Endothelial cell (in vitro differentiated cells): ENCODE measurements around the gene LRRC32. TPM values are rescaled to one million over a fixed set of nuclear protein-coding genes. Genes with fewer than 3 reads are reported as not detected.

Experiments used
- DNase-seq: peaks from one replicate; pipeline ENCODE4 v3.0.0; 2021; ENCODE audit warnings: low spot score
- H3K27ac Mint-ChIP-seq: one replicate; pipeline ENCODE4 v1.8.0; 2021; ENCODE audit warnings: mixed read lengths, inconsistent platforms; ENCODE audit not compliant: unreplicated experiment
- H3K27me3 Mint-ChIP-seq: one replicate; pipeline ENCODE4 v1.8.0; 2021; ENCODE audit warnings: mild to moderate bottlenecking, moderate library complexity, mixed read lengths, inconsistent platforms; ENCODE audit not compliant: unreplicated experiment
- H3K36me3 Mint-ChIP-seq: one replicate; pipeline ENCODE4 v1.8.0; 2021; ENCODE audit warnings: mild to moderate bottlenecking, low read depth, mixed read lengths, inconsistent platforms; ENCODE audit not compliant: unreplicated experiment
- H3K4me1 Mint-ChIP-seq: one replicate; pipeline ENCODE4 v1.8.0; 2021; ENCODE audit warnings: mild to moderate bottlenecking, mixed read lengths, inconsistent platforms; ENCODE audit not compliant: unreplicated experiment
- H3K4me3 Mint-ChIP-seq: one replicate; pipeline ENCODE4 v1.8.0; 2021; ENCODE audit warnings: mild to moderate bottlenecking, mixed read lengths, inconsistent platforms; ENCODE audit not compliant: unreplicated experiment
- H3K9me3 Mint-ChIP-seq: one replicate; pipeline ENCODE4 v1.8.0; 2021; ENCODE audit warnings: mixed read lengths, inconsistent platforms; ENCODE audit not compliant: unreplicated experiment
- total RNA-seq: library from RNA; stranded (reverse); fragmentation: NEBNext Ultra II Directional; extraction: Animal tissue kit (Norgen Biotek cat#: 25700); gene quantifications from one replicate; pipeline ENCODE4 v1.2.1, GENCODE V29; 2021; ENCODE audit not compliant: unreplicated experiment
- TF ChIP-seq, protein P1 (sequence below): fragments of 200-600 bp; sonication (generic); IDR thresholded peaks from one replicate; pipeline ENCODE4 v1.5.0; 2021; ENCODE audit warnings: antibody characterized with exemption; ENCODE audit not compliant: unreplicated experiment

LRRC32 gene
- total RNA-seq, 1 donor from 2014 or later: 22.0 TPM

GRCh38 chr11:76629116-76629852 lies 41.3 kb downstream of the LRRC32 start:
- DNase-seq: no peak
- no peak overlapping the region for H3K4me3 Mint-ChIP-seq
- peaks cover 5% of the 10 kb centered on the region for H3K36me3 Mint-ChIP-seq
- H3K27ac Mint-ChIP-seq: peak overlapping the region; percentile 64
- H3K27me3 Mint-ChIP-seq: peaks cover 2% of the 10 kb centered on the region
- peaks cover 5% of the 10 kb centered on the region for H3K9me3 Mint-ChIP-seq
- TF ChIP-seq, protein P1, sequence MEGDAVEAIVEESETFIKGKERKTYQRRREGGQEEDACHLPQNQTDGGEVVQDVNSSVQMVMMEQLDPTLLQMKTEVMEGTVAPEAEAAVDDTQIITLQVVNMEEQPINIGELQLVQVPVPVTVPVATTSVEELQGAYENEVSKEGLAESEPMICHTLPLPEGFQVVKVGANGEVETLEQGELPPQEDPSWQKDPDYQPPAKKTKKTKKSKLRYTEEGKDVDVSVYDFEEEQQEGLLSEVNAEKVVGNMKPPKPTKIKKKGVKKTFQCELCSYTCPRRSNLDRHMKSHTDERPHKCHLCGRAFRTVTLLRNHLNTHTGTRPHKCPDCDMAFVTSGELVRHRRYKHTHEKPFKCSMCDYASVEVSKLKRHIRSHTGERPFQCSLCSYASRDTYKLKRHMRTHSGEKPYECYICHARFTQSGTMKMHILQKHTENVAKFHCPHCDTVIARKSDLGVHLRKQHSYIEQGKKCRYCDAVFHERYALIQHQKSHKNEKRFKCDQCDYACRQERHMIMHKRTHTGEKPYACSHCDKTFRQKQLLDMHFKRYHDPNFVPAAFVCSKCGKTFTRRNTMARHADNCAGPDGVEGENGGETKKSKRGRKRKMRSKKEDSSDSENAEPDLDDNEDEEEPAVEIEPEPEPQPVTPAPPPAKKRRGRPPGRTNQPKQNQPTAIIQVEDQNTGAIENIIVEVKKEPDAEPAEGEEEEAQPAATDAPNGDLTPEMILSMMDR: no peak
- H3K4me1 Mint-ChIP-seq: peaks cover 19% of the 10 kb centered on the region

DNA sequence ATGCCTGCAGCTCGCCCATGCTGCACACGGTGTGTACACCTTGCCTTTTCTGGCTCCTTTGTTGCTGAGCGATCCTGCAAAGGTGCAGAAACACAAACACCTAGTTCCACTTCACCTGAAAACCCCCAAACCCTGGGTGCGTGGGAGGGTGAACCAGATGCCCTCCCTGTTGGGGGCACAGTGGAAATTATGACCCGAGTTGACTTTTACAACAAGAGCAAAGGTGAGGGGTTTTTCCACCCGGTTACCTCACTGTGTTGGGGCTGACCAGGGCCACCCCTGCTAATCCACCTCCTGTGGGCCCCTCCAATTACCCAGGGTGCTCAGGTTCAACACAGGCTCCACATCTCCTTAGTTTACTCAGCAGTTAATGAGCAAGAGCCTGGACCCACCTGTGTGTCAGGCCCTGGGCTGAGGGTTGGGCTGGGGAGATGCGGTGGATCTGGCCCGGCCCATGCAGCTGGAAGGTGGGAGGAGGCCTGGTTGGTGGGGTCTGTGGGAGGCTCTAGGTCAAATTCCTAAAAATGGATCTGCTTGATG lies 42.1 kb downstream of the LRRC32 start:
- Mint-ChIP-seq H3K36me3 (peaks cover 5% of the 10 kb centered on the region), H3K27ac (no peak overlapping the region), H3K4me3 (no peak overlapping the region), H3K4me1 (peaks cover 23% of the 10 kb centered on the region), H3K27me3 (peaks cover 3% of the 10 kb centered on the region), H3K9me3 (peaks cover 5% of the 10 kb centered on the region)
- TF ChIP-seq, protein P1: no peak
- DNase-seq: no peak

DNA sequence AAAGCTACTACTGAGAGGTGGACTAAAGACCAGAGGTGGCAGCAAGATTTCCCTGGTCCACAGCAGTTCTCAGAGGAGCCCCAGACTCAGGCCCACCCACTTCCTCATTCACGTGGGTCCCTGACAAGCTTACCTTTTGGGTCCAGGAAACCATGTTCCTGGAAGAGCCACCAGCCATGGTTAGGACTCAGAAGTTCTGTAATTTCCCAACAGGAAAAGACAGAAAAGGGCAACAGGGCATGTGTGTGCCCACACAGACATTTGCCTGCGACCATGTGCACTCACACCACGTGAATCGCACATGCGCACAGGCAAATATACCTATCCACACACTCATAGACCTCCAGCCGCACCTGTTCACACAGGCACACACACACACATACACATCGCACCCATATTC lies 42.9 kb downstream of the LRRC32 start:
- Mint-ChIP-seq H3K4me3 (no peak overlapping the region), H3K36me3 (peaks cover 5% of the 10 kb centered on the region), H3K27me3 (peaks cover 9% of the 10 kb centered on the region), H3K4me1 (peaks cover 28% of the 10 kb centered on the region), H3K27ac (no peak overlapping the region), H3K9me3 (peaks cover 5% of the 10 kb centered on the region)
- no peak for DNase-seq
- TF ChIP-seq, protein P1: no peak

DNA sequence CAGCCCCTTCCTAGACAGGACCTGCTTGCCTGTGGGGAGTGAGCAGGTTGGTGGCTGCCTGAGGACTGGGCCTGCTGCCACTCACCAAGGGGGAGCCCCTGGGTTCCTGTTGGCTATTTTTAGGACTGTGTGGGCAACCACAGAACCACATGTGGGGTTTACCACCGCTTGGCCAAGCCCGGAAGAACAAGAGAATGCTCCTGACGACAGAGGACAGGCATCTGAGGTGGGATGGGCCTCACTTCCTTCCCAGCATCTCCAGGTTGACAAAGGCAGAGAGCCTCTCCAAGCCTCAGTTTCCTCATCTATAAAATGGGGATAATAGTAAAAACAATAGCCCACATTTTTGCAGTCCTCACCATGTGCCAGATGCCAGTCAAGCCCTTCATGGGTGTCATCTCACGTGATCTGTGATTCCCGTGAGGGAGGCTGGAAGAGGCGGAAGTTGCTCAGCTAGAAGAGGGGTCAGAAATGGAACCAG lies 43.6 kb downstream of the LRRC32 start:
- peaks cover 11% of the 10 kb centered on the region for H3K27me3 Mint-ChIP-seq
- H3K4me3 Mint-ChIP-seq: no peak overlapping the region
- H3K36me3 Mint-ChIP-seq: peaks cover 5% of the 10 kb centered on the region
- DNase-seq: peak; percentile 1
- H3K27ac Mint-ChIP-seq: peak overlapping the region; percentile 30
- H3K9me3 Mint-ChIP-seq: peaks cover 5% of the 10 kb centered on the region
- H3K4me1 Mint-ChIP-seq: peaks cover 26% of the 10 kb centered on the region
- TF ChIP-seq, protein P1: no peak

DNA sequence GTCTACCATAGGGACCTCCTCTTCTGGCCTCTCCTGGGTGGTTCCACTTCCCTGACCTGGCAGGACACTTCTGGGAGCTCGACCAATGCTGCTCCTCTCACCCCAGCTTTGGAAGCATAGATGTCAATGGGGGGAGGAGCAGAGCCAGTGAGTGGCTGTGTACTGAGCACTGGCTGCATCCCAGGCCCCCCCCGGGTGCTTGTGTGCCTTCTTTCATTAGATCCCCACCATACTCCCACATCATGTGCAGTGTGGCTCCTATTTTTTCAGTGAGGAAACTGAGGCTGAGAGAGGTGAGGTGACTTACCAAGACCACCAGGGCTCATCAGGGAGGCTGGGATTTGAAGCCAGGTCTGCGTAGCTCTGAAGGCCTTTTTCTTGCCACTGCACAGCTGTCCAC lies 44.3 kb downstream of the LRRC32 start:
- peaks cover 11% of the 10 kb centered on the region for H3K27me3 Mint-ChIP-seq
- H3K4me3 Mint-ChIP-seq: no peak overlapping the region
- H3K4me1 Mint-ChIP-seq: peaks cover 26% of the 10 kb centered on the region
- H3K36me3 Mint-ChIP-seq: peaks cover 5% of the 10 kb centered on the region
- TF ChIP-seq, protein P1: no peak
- peak; percentile 0 for DNase-seq
- H3K9me3 Mint-ChIP-seq: peaks cover 5% of the 10 kb centered on the region
- H3K27ac Mint-ChIP-seq: no peak overlapping the region
